Ammon's horn (tissue), 1 donor: ENCODE data around the gene SKA3.

ENCODE experiments used
- DNase-seq: peaks from one replicate; pipeline ENCODE4 v3.0.0-alpha.2; 2016; ENCODE audit warnings: low spot score

SKA3 gene

DNA sequence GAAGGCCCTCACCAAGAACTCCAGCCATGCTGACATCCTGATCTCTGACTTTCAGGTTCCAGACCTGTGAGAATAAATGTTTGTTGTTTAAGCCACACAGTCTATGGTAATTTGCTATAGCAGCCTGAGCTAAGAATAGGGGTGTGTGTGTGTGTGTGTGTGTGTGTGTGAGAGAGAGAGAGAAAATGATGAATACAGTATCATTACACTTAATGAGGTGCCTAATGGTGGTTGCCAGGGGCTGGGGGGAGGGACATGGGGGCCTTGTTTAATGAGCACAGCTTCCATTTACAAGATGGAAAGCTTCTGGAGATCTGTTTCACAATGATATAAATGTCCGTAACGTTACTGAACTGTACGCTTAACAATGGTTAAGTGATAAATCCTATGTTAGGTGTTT lies 61.1 kb downstream of the SKA3 start:
- DNase-seq, result no peak

- no peak for DNase-seq
Observed at GRCh38 chr13:21111546-21111945, 64.8 kb downstream of the SKA3 start.

DNA sequence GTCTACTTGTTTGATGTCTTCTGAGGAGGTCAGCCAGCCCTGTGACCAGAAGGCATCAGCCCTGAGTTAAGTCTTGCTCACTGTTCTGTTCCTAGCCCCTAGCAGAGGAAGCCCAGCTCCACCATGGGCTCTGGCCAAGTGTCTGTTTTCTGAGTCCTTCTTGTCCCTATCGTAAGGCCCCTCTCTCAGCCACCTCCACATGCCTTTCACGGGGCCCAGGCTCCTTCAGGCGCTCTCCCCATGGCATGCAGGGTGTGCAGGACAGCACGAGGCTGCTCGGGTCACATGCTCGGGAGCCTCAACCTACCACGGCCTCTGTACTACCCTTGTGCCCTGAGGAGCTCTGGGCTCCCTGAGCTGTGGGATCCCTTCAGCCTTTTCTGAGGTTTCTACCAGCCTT lies 67.2 kb downstream of the SKA3 start:
- no peak for DNase-seq

GRCh38 chr13:21106089-21106488 lies 70.3 kb downstream of the SKA3 start:
- DNase-seq, result no peak

- no peak for DNase-seq
Observed at GRCh38 chr13:21104199-21105019, 71.9 kb downstream of the SKA3 start.
